Peyer's patch (tissue), 4 donors: Measurements from ENCODE around the gene HMGB2.

Source experiments
- CTCF ChIP-seq, 6 experiments: fragments of 450-650 bp in 4 of 6; fragments of 200-600 bp in 2 of 6; sonication (generic) in 1 of 6; IDR thresholded peaks; one replicate each; pipeline ENCODE4 v1.5.1; 2017 to 2019; ENCODE audit warnings: antibody characterized with exemption in 6 of 6, mild to moderate bottlenecking in 3 of 6, moderate library complexity in 1 of 6
- POLR2A ChIP-seq, 2 donors: fragments of 450-650 bp; IDR thresholded peaks; one replicate each; pipeline ENCODE4 v1.5.1; 2017; ENCODE audit warnings: antibody characterized with exemption in 2 of 2, mild to moderate bottlenecking in 2 of 2, moderate library complexity in 2 of 2

DNA sequence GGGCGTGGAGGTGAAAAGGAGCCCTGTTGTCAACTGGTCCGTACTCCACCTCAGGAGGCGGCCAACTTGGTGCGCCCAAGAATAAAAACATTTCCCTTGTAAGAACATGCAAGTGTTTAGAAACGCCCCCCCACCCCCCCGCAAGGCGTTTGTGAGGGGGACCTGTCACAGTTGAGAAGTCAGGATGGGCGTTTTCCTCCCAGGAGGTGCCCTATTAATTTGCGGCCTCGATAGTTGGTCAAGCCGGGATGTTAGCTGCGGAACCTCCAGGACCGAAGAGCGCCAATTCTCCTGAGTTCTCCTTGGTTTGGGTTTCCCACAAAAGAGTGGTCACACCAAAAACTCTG lies 35.9 kb upstream of the HMGB2 start:
- TF ChIP-seq CTCF (IDR thresholded peaks at IDR 0.05) = no peak
- no peak for TF ChIP-seq POLR2A (IDR thresholded peaks at IDR 0.05)
